ENCODE data around the gene ADM2.
"Not testable (repeated sequence)": the region's sequence is repeated elsewhere in the genome, so short reads cannot be mapped to it uniquely, and the experiment has no call there.

The ADM2 gene

GRCh38 chr22:50507991-50508884 lies 26.9 kb downstream of the ADM2 start, which contains the start of gene NCAPH2:
NCAPH2 (plus strand) TSS chr22:50508224; CDS start chr22:50508338, 114 bp downstream.
- DNase-seq, result peak; percentile 97

GRCh38 chr22:50508897-50509296 lies 27.6 kb downstream of the ADM2 start:
- no peak for DNase-seq

DNA sequence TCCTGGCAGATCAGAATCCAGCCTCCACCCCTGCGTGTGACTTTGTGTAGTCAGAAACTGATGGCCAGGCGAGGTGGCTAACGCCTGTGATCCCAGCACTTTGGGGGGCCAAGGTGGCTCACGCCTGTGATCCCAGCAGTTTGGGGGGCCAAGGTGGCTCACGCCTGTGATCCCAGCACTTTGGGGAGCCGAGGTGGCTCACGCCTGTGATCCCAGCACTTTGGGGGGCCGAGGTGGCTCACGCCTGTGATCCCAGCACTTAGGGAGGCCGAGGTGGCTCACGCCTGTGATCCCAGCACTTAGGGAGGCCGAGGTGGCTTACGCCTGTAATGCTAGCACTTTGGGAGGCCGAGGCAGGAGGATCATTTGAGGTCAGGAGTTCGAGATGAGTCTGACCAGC lies 31.8 kb downstream of the ADM2 start:
- no peak for DNase-seq

DNA sequence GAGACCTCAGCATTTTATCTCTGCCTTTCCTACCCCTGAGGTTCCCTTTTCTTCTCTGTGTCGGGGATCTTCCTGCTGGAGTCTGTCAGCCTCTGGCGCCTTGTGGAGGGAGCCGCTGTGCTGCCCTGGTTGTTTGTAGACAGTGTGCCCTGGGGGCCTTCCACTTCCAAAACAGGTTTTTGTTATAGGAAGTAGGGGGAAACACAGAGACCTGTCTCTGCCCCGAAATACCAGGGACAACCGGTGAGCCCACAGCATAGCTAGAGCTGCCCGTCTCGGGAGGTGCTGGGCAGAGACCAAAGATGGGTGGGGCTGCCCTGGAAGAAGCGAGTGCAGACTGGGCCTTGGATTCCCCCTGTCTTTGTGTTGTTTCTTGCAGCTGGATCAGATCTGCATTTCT lies 34.7 kb downstream of the ADM2 start:
- DNase-seq, result no peak

DNA sequence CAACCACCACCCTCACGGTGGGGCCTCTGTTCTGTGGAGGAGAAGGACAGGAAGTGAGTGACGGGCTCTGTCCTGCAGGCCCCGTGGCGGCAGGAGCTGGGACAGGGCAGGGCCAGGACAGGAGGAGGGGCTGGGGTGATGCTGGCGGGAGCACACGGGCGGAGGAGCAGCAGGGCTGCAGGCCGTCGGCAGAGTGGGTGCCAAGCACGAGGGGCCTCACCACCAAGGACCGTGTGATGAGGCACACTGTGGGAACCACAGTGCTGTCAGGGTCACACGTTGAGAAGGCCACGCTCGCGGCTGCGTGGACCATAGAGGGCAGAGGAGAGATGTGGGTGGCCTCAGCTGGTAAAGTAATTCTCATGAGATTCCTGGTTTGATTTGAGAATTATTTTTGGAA lies 35.5 kb downstream of the ADM2 start:
- DNase-seq, result no peak

DNA sequence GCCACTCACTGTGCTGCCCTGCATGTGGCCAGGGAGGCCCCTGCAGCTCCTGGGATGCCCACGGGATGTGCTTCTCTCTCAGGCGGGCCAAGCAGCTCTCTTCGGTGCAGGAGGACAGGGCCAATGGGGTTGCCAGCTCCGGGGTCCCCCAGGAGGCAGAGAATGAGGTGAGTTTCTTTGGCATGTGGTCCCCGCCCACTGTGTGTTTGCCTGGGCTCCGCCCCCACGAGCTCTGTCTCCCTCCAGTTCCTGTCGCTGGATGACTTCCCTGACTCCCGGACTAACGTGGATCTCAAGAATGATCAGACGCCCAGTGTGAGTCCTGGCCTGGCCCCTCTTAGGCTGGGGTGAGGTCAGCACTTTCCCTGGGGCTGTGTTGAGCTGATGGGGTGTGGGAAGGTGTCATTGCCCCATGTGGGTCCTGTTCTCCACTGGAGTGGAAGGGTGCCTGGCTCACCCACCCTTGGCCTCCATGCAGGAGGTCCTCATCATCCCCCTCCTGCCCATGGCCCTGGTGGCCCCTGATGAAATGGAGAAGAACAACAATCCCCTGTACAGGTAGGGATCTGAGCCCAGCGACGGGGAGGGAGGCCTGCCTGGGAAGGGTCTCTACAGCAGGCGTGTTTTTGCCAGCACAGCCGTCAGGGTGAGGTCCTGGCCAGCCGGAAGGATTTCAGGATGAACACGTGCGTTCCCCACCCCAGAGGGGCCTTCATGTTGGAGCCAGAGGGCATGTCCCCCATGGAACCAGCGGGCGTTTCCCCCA lies 36.3 kb downstream of the ADM2 start:
- DNase-seq, result no peak

DNA sequence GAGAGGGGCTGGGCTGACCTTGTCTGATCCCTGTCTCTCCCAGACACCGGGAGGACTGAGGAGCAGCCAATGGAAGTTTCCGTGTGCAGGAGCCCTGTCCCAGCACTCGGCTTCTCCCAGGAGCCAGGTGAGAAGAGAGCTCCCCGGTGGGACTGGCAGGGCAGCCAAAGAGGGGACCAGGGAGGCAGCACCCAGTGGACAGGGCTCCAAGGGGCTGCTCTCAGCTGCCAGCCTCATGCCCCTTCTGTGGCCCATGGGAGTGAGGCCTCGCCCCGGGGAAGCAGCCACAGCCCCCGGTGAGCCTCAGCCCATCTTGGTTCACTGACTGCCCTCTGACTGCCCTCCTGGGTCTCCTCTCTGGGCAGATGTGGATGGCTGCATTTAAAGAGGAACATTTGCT lies 37.3 kb downstream of the ADM2 start:
- DNase-seq, result no peak

DNA sequence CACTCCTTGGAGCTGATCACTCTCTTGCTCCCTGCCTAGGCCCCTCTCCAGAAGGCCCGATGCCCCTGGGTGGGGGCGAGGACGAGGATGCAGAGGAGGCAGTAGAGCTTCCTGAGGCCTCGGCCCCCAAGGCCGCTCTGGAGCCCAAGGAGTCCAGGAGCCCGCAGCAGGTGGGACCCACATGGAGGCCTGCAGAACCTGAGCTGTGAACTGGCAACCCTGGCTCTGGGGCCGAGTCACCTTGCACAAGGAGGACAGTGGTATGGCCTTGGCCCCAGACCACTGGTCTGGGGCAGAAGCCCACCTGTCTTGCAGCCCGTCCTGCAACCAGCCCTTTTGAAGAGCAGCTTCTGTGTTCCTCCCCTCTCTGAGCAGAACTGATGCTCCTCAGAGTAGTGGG lies 37.8 kb downstream of the ADM2 start:
- no peak for DNase-seq

GRCh38 chr22:50520184-50520583 lies 38.8 kb downstream of the ADM2 start:
- DNase-seq, result not testable (repeated sequence)

- DNase-seq, result no peak
Observed at GRCh38 chr22:50520826-50521453, 39.6 kb downstream of the ADM2 start.

GRCh38 chr22:50521710-50522109 lies 40.4 kb downstream of the ADM2 start:
- no peak for DNase-seq

DNA sequence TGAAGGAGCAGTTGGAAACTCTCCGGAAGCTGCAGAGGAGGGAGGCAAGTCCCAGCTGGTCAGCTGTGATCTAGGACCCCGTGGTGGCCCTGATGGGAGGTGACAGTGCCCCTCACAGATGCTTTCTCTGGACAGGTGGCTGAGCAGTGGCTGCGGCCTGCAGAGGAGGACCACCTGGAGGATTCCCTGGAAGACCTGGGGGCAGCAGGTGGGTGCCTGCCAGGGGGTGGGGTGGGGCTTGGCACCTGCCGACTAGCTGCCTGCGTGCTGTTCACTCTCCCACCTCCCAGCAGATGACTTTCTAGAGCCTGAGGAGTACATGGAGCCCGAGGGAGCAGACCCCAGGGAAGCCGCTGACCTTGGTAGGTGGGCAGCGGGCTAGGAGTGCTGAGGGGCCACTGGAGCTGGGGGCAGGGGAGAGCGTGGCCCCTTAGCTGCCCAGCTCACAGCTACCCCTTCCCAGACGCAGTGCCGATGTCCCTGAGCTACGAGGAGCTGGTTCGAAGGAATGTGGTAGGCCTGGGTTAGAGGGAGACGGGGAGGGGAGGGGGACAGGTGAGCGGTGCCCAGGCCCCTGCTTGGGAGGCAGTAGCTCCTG lies 41.0 kb downstream of the ADM2 start:
- DNase-seq, result no peak

DNA sequence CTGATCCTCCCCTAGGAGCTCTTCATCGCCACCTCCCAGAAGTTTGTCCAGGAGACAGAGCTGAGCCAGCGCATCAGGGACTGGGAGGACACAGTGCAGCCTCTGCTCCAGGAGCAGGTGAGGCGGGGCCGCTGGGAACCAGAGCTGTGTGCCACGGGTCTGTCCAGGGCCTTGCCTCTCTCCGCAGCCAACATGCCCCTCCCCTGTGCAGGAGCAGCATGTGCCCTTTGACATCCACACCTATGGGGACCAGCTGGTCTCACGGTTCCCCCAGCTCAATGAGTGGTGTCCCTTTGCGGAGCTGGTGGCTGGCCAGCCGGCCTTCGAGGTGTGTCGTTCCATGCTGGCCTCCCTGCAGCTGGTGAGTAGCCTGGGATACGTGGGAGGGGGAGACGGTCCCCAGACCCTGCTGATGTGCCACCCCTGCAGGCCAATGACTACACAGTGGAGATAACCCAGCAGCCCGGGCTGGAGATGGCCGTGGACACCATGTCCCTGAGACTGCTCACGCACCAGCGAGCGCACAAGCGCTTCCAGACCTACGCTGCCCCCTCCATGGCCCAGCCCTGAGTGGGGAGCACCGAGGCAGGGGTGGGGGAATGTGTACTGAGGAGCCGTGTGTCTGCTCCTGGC lies 41.6 kb downstream of the ADM2 start:
- no peak for DNase-seq

GRCh38 chr22:50523458-50523805 lies 42.1 kb downstream of the ADM2 start:
- DNase-seq, result no peak

GRCh38 chr22:50523806-50524675 lies 42.7 kb downstream of the ADM2 start:
- no peak for DNase-seq

GRCh38 chr22:50524676-50525103 lies 43.3 kb downstream of the ADM2 start:
- no peak for DNase-seq

DNA sequence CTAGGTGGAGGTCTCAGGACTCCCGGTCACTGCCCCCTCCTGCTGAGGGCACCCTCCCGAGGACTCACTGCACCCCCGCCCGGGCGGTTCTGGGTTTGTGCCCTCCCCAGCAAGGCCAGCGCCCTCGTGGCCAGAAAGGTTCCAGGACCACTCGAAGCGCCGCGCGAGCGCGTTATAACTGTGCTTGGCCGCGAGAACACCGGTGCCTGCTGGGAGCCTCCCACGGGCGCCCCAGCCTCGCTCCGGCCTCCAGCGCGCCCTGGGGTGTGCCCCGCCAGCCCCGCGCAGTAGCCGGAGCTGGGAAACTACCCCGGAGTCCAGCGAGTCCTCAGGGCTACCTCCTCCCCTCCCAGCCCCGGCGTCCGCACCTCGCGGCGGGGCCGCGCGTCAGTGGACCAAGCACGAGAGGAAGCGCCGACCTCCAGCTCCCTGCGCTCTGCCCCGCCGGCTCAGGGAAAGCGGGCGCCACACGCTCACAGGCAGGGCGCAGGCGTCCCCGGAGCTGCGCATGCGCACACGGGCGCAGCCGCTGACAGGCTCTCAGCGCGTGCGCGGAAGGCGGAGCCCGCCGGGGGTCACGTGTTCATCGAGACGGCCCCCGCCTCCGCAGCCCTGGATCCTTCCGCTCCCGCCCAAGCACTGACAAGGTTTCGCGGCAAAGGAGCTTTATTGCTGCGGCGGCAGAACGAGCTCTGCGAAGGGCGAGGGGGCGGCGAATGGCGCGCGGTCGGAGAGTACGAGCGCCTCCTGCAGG lies 43.9 kb downstream of the ADM2 start, which contains the start of gene SCO2:
TSS of gene SCO2 (minus strand) at position 495 of the 754 bp plus-strand sequence. CDS start 1,187 bp downstream, outside the sequence.
- DNase-seq, result peak; percentile 98

DNA sequence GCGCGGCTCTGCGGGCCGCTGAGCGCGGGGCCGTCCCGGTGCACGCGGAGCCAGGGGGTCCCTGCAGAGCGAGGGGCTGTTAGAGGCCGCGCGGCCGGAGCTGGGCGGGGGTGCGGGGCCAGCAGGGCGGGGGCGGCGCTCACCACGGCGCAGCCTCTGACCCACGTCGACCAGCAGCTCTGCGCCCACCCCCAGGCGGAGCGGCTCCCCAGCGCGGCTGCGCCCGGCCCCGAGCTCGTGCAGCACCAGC lies 44.4 kb downstream of the ADM2 start:
- no peak for DNase-seq

GRCh38 chr22:50526108-50526833 lies 44.9 kb downstream of the ADM2 start:
- peak; percentile 89 for DNase-seq

Measured in CD4-positive, alpha-beta T cell treated with Interleukin-10 for 1 hour (primary cell).